ENCODE results near the gene SLC16A3. TPM values are rescaled to one million over a fixed set of nuclear protein-coding genes. Genes with fewer than 3 reads are reported as not detected.
A peak's percentile ranks its signal among the peaks of the same experiment; 100 is the strongest.

The SLC16A3 gene
- total and polyA plus RNA-seq, 9 of the 15 experiments (the other 6 are each of a cell fraction or from before 2014, with no cell fraction given) = 0.11 to 5.4 (median 1.2) TPM; not detected in 2

- H3K4me3 ChIP-seq = no peak overlapping the region
- peaks cover 68% of the 10 kb centered on the region for H4K20me1 ChIP-seq (replicated peaks; ENCODE audit: control insufficient read depth, insufficient read depth, low read length)
- peaks cover 16% of the 10 kb centered on the region for H3K9me1 ChIP-seq (ENCODE audit: control insufficient read depth, insufficient read depth, low read length)
- H3K79me2 ChIP-seq (ENCODE audit: control insufficient read depth, insufficient read depth, low read length) = peaks cover 90% of the 10 kb centered on the region
- H3K27me3 ChIP-seq (ENCODE audit: control insufficient read depth in 2 of 2, insufficient read depth in 2 of 2, low read length in 2 of 2) = no peaks in the 10 kb centered on the region
- no peak overlapping the region for H2AFZ ChIP-seq (ENCODE audit: low read depth, low read length)
- no TSS peak for BruUV-seq (replicated peaks)
- TF ChIP-seq ZNF316 (IDR thresholded peaks at IDR 0.05) (peak; percentile 38; the same call in 1 of the 2 replicates), ZNF699 (CRISPR knock-in tag; IDR thresholded peaks at IDR 0.05; ENCODE audit: insufficient replicate concordance) (no peak)
- peak overlapping the region; percentile 3; the same call in 1 of the 3 replicates for H3K27ac ChIP-seq (ENCODE audit: extremely low read depth, low read depth, low read length)
- ATAC-seq (no peak), FAIRE-seq (peak; percentile 19), DNase-seq (ENCODE audit: extremely low read depth in 1 of 4, low spot score in 3 of 4) (no peak)
- 59% methylated on average over 10 of the region's 10 CpGs for WGBS (ENCODE audit: insufficient coverage, low coverage, missing lambda C conversion rate)
- no peaks in the 10 kb centered on the region for H3K9me3 ChIP-seq (replicated peaks; ENCODE audit: control insufficient read depth, insufficient read depth, low read depth, low read length)
- peaks cover 47 to 68% of the 10 kb centered on the region in 2 experiments for H3K4me1 ChIP-seq (replicated peaks in 1 of 2; ENCODE audit: control insufficient read depth in 2 of 2, insufficient read depth in 2 of 2, low read length in 2 of 2)
- ChIA-PET CTCF (ENCODE audit: low intra/inter-chr PET ratio) (no interaction called here), POLR2A (interaction anchor here (0.6 to 2.7 kb wide), 6 partner anchors 13 to 29 kb away, joined by 3 to 20 read pairs (median 4); no protein-coding TSS in a partner anchor)
- in situ Hi-C loops (cut with MboI) (no loop called here), intact Hi-C loops (cut with micrococcal nuclease) (no loop called here)
- 0 out of 2 replicates have a peak overlapping the region, but pooled peaks have one; percentile 2 for H3K4me2 ChIP-seq (ENCODE audit: insufficient read depth, low read length)
- peak overlapping the region in 1 of 2 experiments; percentile 82; a peak in 2 of 4 replicates for H3K9ac ChIP-seq (ENCODE audit: insufficient read depth in 1 of 2, low read depth in 2 of 2, low read length in 2 of 2)
- peaks cover 79% of the 10 kb centered on the region for H3K36me3 ChIP-seq (ENCODE audit: control insufficient read depth, insufficient read depth, low read length)
Observed at GRCh38 chr17:82269138-82269881, 40.5 kb downstream of the SLC16A3 start.

- ATAC-seq = no peak
- TF ChIP-seq RBFOX2 (IDR thresholded peaks at IDR 0.05; ENCODE audit: low read depth, low read length) (peak; percentile 56), NFXL1 (CRISPR knock-in tag; IDR thresholded peaks at IDR 0.05) (no peak)
- intact Hi-C loops (cut with micrococcal nuclease) (no loop called here), in situ Hi-C loops (cut with MboI) (no loop called here)
- Histone ChIP-seq H3K36me3 (ENCODE audit: control insufficient read depth, insufficient read depth, low read length) (peaks cover 72% of the 10 kb centered on the region), H3K79me2 (ENCODE audit: control insufficient read depth, insufficient read depth, low read length) (peaks cover 85% of the 10 kb centered on the region), H3K27me3 (ENCODE audit: control insufficient read depth in 2 of 2, insufficient read depth in 2 of 2, low read length in 2 of 2) (no peaks in the 10 kb centered on the region), H3K27ac (ENCODE audit: extremely low read depth, low read depth, low read length) (peak overlapping the region; percentile 6; the same call in 1 of the 3 replicates), H3K9me3 (replicated peaks; ENCODE audit: control insufficient read depth, insufficient read depth, low read depth, low read length) (no peaks in the 10 kb centered on the region), H2AFZ (ENCODE audit: low read depth, low read length) (no peak overlapping the region), H3K4me3 (no peak overlapping the region), H3K9me1 (ENCODE audit: control insufficient read depth, insufficient read depth, low read length) (peaks cover 16% of the 10 kb centered on the region), H3K4me1 (replicated peaks in 1 of 2; ENCODE audit: control insufficient read depth in 2 of 2, insufficient read depth in 2 of 2, low read length in 2 of 2) (peaks cover 51 to 74% of the 10 kb centered on the region in 2 experiments), H3K9ac (ENCODE audit: insufficient read depth in 1 of 2, low read depth in 2 of 2, low read length in 2 of 2) (peak overlapping the region in 1 of 2 experiments; percentile 82; a peak in 2 of 4 replicates), H4K20me1 (replicated peaks; ENCODE audit: control insufficient read depth, insufficient read depth, low read length) (peaks cover 68% of the 10 kb centered on the region), H3K4me2 (ENCODE audit: insufficient read depth, low read length) (no peak overlapping the region)
- no peak for FAIRE-seq
- no TSS peak for BruUV-seq (replicated peaks)
- POLR2A ChIA-PET = interaction anchor here (0.7 to 2.7 kb wide), 5 partner anchors 12 to 22 kb away, joined by 4 to 20 read pairs (median 4); no protein-coding TSS in a partner anchor
- no peak for DNase-seq (ENCODE audit: extremely low read depth in 1 of 4, low spot score in 3 of 4)
- WGBS (ENCODE audit: insufficient coverage, low coverage, missing lambda C conversion rate) = 82% methylated on average over 10 of the region's 13 CpGs
- CTCF ChIA-PET (ENCODE audit: low intra/inter-chr PET ratio) = no interaction called here
Observed at GRCh38 chr17:82269882-82270500, 41.1 kb downstream of the SLC16A3 start.
